H9 (cell line): ENCODE data around the gene ZCCHC4. TPM values are rescaled to one million over a fixed set of nuclear protein-coding genes. Genes with fewer than 3 reads are reported as not detected.

Experiments
- DNase-seq: peaks from one replicate; pipeline ENCODE4 v3.0.0-alpha.2; 2017
- H2AFZ ChIP-seq: one replicate; pipeline ENCODE4 v1.6.1; 2013; ENCODE audit warnings: mild to moderate bottlenecking, low read length, control low read depth, moderate library complexity
- H2AK5ac ChIP-seq: 2 replicates; pipeline ENCODE4 v1.6.1; 2013; ENCODE audit warnings: low read length, control low read depth, mixed read lengths; ENCODE audit not compliant: insufficient read length
- H2BK120ac ChIP-seq: one replicate; pipeline ENCODE4 v1.6.1; 2013; ENCODE audit warnings: low read depth, mild to moderate bottlenecking, low read length, control low read depth, inconsistent platforms; ENCODE audit not compliant: poor library complexity, severe bottlenecking
- H2BK12ac ChIP-seq: 2 replicates; pipeline ENCODE4 v1.6.1; 2013; ENCODE audit warnings: low read length, control low read depth, mixed read lengths, low read depth; ENCODE audit not compliant: insufficient read length
- H2BK15ac ChIP-seq: 2 replicates; pipeline ENCODE4 v1.6.1; 2013; ENCODE audit warnings: low read depth, low read length, control low read depth
- H2BK20ac ChIP-seq: one replicate; pipeline ENCODE4 v1.6.1; 2013; ENCODE audit warnings: low read depth, mild to moderate bottlenecking, low read length, control low read depth, inconsistent platforms; ENCODE audit not compliant: poor library complexity, severe bottlenecking
- H2BK5ac ChIP-seq: 2 replicates; pipeline ENCODE4 v1.6.1; 2013; ENCODE audit warnings: low read length, control low read depth, mixed read lengths; ENCODE audit not compliant: insufficient read length
- H3K14ac ChIP-seq: 2 replicates; pipeline ENCODE4 v1.6.1; 2013; ENCODE audit warnings: low read length, control low read depth; ENCODE audit not compliant: insufficient read depth
- H3K18ac ChIP-seq: 2 replicates; pipeline ENCODE4 v1.6.1; 2013; ENCODE audit warnings: low read depth, mild to moderate bottlenecking, mixed read lengths, low read length, control low read depth; ENCODE audit not compliant: insufficient read length
- H3K23ac ChIP-seq: 2 replicates; pipeline ENCODE4 v1.6.1; 2013; ENCODE audit warnings: low read length, control low read depth, mixed read lengths, low read depth; ENCODE audit not compliant: insufficient read length
- H3K23me2 ChIP-seq: 2 replicates; pipeline ENCODE4 v1.6.1; 2013; ENCODE audit warnings: low read depth, mild to moderate bottlenecking, mixed read lengths, low read length, control low read depth; ENCODE audit not compliant: insufficient read length, poor library complexity, severe bottlenecking
- H3K27ac ChIP-seq: 2 replicates; pipeline ENCODE4 v1.5.1; 2013; ENCODE audit warnings: low read length, control low read depth, mixed read lengths, low read depth; ENCODE audit not compliant: insufficient read length
- H3K27me3 ChIP-seq: 2 replicates; pipeline ENCODE4 v1.6.1; 2013; ENCODE audit warnings: low read length, control low read depth, inconsistent platforms; ENCODE audit not compliant: insufficient read depth
- H3K4ac ChIP-seq: 2 replicates; pipeline ENCODE4 v1.6.1; 2013; ENCODE audit warnings: low read depth, mild to moderate bottlenecking, control low read depth, inconsistent platforms, low read length, moderate library complexity
- H3K4me1 ChIP-seq: 2 replicates; pipeline ENCODE4 v1.6.1; 2013; ENCODE audit warnings: low read length, control low read depth, inconsistent platforms; ENCODE audit not compliant: insufficient read depth
- H3K4me2 ChIP-seq: 2 replicates; pipeline ENCODE4 v1.6.1; 2013; ENCODE audit warnings: low read length, control low read depth, mixed read lengths; ENCODE audit not compliant: insufficient read length, insufficient read depth
- H3K56ac ChIP-seq: 2 replicates; pipeline ENCODE4 v1.6.1; 2013; ENCODE audit warnings: low read depth, mild to moderate bottlenecking, mixed read lengths, low read length, control low read depth; ENCODE audit not compliant: insufficient read length
- H3K79me1 ChIP-seq: 2 replicates; pipeline ENCODE4 v1.6.1; 2013; ENCODE audit warnings: low read depth, mild to moderate bottlenecking, moderate library complexity, low read length, control low read depth, inconsistent platforms; ENCODE audit not compliant: insufficient read depth, poor library complexity, severe bottlenecking
- H3K79me2 ChIP-seq: 2 replicates; pipeline ENCODE4 v1.6.1; 2013; ENCODE audit warnings: low read length, control low read depth, inconsistent platforms; ENCODE audit not compliant: insufficient read depth
- H3K9ac ChIP-seq: 2 replicates; pipeline ENCODE4 v1.6.1; 2013; ENCODE audit warnings: low read length, control low read depth, mixed read lengths; ENCODE audit not compliant: insufficient read length; ENCODE audit errors: extremely low read depth
- H3K9me3 ChIP-seq: one replicate; pipeline ENCODE4 v1.6.1; 2013; ENCODE audit warnings: low read depth, low read length, inconsistent platforms; ENCODE audit not compliant: control insufficient read depth
- H3T11ph ChIP-seq: one replicate; pipeline ENCODE4 v1.6.1; 2013; ENCODE audit warnings: mild to moderate bottlenecking, low read length, control low read depth, inconsistent platforms
- H4K20me1 ChIP-seq: one replicate; pipeline ENCODE4 v1.6.1; 2013; ENCODE audit not compliant: control insufficient read depth, insufficient read length, insufficient read depth
- H4K5ac ChIP-seq: 2 replicates; pipeline ENCODE4 v1.6.1; 2013; ENCODE audit warnings: low read depth, mild to moderate bottlenecking, mixed read lengths, low read length, control low read depth; ENCODE audit not compliant: insufficient read length
- H4K8ac ChIP-seq: replicated peaks from 2 replicates; pipeline ENCODE4 v1.6.1; 2013; ENCODE audit warnings: low read length, control low read depth, mixed read lengths, low read depth; ENCODE audit not compliant: insufficient read length
- H4K91ac ChIP-seq: 2 replicates; pipeline ENCODE4 v1.6.1; 2013; ENCODE audit warnings: low read depth, mild to moderate bottlenecking, moderate library complexity, mixed read lengths, low read length, control low read depth; ENCODE audit not compliant: insufficient read length
- H3K27ac Mint-ChIP-seq, 3 experiments: 2 replicates in 2 of 3; 3 replicates in 1 of 3; pipeline ENCODE4 v1.8.0; 2020 to 2021; ENCODE audit warnings: mixed read lengths in 3 of 3, mild to moderate bottlenecking in 1 of 3, moderate library complexity in 1 of 3
- H3K27me3 Mint-ChIP-seq: 2 replicates; pipeline ENCODE4 v1.8.0; 2021; ENCODE audit warnings: low read depth, mild to moderate bottlenecking, moderate library complexity, mixed read lengths
- H3K36me3 Mint-ChIP-seq, 3 experiments: 2 replicates in 2 of 3; 3 replicates in 1 of 3; pipeline ENCODE4 v1.8.0; 2020 to 2021; ENCODE audit warnings: low read depth in 3 of 3, mixed read lengths in 3 of 3; ENCODE audit not compliant: insufficient read depth in 1 of 3
- H3K4me1 Mint-ChIP-seq, 2 experiments: 2 replicates each; pipeline ENCODE4 v1.8.0; 2020; ENCODE audit warnings: mixed read lengths in 2 of 2
- H3K4me3 Mint-ChIP-seq, 2 experiments: 2 replicates in 1 of 2; 3 replicates in 1 of 2; pipeline ENCODE4 v1.8.0; 2020 to 2021; ENCODE audit warnings: mild to moderate bottlenecking in 2 of 2, mixed read lengths in 2 of 2, moderate library complexity in 1 of 2
- H3K9me3 Mint-ChIP-seq, 2 experiments: 2 replicates in 1 of 2; 3 replicates in 1 of 2; pipeline ENCODE4 v1.8.0; 2020; ENCODE audit warnings: mild to moderate bottlenecking in 2 of 2, mixed read lengths in 2 of 2, moderate library complexity in 1 of 2
- CTCF ChIP-seq: fragments of 200-600 bp; sonication (generic); conservative IDR thresholded peaks from 3 replicates; pipeline ENCODE4 v1.8.0; 2021; ENCODE audit warnings: antibody characterized with exemption, mild to moderate bottlenecking
- WGBS: extraction: QIAGEN DNeasy Blood & Tissue Kit; methylation state at CpG from one replicate; pipeline ENCODE4 v1.1.7; 2013; ENCODE audit warnings: missing lambda C conversion rate, low lambda C conversion rate, mixed read lengths; ENCODE audit not compliant: insufficient read length; ENCODE audit errors: extremely low coverage; 5-methylcytosine and 5-hydroxymethylcytosine counted together
- total RNA-seq: library from RNA; stranded (reverse); gene quantifications from 2 replicates; pipeline ENCODE4 v1.2.1, GENCODE V29; 2021

Gene ZCCHC4
- total RNA-seq, 1 experiment from 2014 or later = 6.8 TPM

- no peaks in the 10 kb centered on the region for H3K9me3 ChIP-seq
- H2AFZ ChIP-seq = no peak overlapping the region
- H3K27me3 ChIP-seq = no peaks in the 10 kb centered on the region
- no peaks in the 10 kb centered on the region for H3K4me1 Mint-ChIP-seq
- H2BK5ac ChIP-seq = no peak overlapping the region
- no peak overlapping the region for H3K27ac ChIP-seq
- no peaks in the 10 kb centered on the region for H3K23me2 ChIP-seq
- H2BK12ac ChIP-seq = no peak overlapping the region
- H4K20me1 ChIP-seq = no peaks in the 10 kb centered on the region
- H3K18ac ChIP-seq = no peak overlapping the region
- no peaks in the 10 kb centered on the region for H3K9me3 Mint-ChIP-seq
- no peak overlapping the region for H3K23ac ChIP-seq
- no peak overlapping the region for H3T11ph ChIP-seq
- H4K5ac ChIP-seq = no peak overlapping the region
- peak overlapping the region in 1 of 3 experiments; percentile 8; a peak in 1 of 7 replicates for H3K27ac Mint-ChIP-seq
- no peaks in the 10 kb centered on the region for H3K27me3 Mint-ChIP-seq
- no peaks in the 10 kb centered on the region for H3K4me1 ChIP-seq
- H3K4ac ChIP-seq = no peak overlapping the region
- H3K4me2 ChIP-seq = no peak overlapping the region
- no peaks in the 10 kb centered on the region for H3K79me2 ChIP-seq
- 0 out of 7 replicates have a peak, but pooled peaks cover 0 to 2% (median 0%) of the 10 kb centered on the region in 3 experiments for H3K36me3 Mint-ChIP-seq
- no peak overlapping the region for H2BK120ac ChIP-seq
- no peak overlapping the region for H4K8ac ChIP-seq
- no peak overlapping the region for H3K56ac ChIP-seq
- H2AK5ac ChIP-seq = no peak overlapping the region
- no peak overlapping the region for H3K4me3 Mint-ChIP-seq
- H3K9ac ChIP-seq = no peak overlapping the region
- WGBS = no CpG with 5 or more reads among the region's 4 CpGs
- no peak for DNase-seq
- no peak for TF ChIP-seq CTCF
- no peaks in the 10 kb centered on the region for H3K79me1 ChIP-seq
- no peak overlapping the region for H3K14ac ChIP-seq
- no peak overlapping the region for H4K91ac ChIP-seq
- H2BK15ac ChIP-seq = no peak overlapping the region
- H2BK20ac ChIP-seq = no peak overlapping the region
Observed at GRCh38 chr4:25351777-25352416, 39.3 kb downstream of the ZCCHC4 start.
